ENCODE data around the gene COL12A1. TPM values are rescaled to one million over a fixed set of nuclear protein-coding genes. Genes with fewer than 3 reads are reported as not detected.

Gene COL12A1
- polyA plus RNA-seq, 1 donor (not counting 4 experiments of a cell fraction or from before 2014, with no cell fraction given) = 96.9 TPM

DNA sequence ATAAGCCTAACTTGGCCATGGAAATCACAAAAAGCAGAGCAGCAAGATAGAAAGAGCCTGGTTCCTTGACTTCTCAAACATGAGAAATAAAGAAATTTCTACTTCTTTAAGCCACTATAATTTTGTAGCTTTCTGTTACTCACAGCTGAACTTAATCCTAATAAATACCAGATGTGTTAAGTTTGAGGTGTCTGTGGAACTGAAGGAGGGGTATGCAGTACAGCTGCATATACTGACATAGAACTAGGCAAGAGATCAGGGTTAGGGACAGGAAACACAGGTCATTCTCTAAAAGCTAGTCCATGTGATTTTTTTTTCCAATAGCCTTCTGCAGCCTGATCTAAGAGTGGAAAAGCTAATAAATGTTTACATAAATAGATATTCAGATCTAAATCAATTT is 123.9 kb downstream of the COL12A1 start:
- H3K4me2 ChIP-seq (ENCODE audit: control insufficient read depth, extremely low read depth, insufficient read depth, low read depth, low read length) = no peak overlapping the region
- TF ChIP-seq, protein P1, sequence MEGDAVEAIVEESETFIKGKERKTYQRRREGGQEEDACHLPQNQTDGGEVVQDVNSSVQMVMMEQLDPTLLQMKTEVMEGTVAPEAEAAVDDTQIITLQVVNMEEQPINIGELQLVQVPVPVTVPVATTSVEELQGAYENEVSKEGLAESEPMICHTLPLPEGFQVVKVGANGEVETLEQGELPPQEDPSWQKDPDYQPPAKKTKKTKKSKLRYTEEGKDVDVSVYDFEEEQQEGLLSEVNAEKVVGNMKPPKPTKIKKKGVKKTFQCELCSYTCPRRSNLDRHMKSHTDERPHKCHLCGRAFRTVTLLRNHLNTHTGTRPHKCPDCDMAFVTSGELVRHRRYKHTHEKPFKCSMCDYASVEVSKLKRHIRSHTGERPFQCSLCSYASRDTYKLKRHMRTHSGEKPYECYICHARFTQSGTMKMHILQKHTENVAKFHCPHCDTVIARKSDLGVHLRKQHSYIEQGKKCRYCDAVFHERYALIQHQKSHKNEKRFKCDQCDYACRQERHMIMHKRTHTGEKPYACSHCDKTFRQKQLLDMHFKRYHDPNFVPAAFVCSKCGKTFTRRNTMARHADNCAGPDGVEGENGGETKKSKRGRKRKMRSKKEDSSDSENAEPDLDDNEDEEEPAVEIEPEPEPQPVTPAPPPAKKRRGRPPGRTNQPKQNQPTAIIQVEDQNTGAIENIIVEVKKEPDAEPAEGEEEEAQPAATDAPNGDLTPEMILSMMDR (optimal IDR thresholded peaks at IDR 0.05 in 1 of 3, IDR thresholded peaks at IDR 0.05 in 1 of 3, conservative IDR thresholded peaks at IDR 0.05 in 1 of 3; ENCODE audit: extremely low read depth in 1 of 3, insufficient read depth in 2 of 3, low read length in 3 of 3) = no peak
- no peak for TF ChIP-seq EZH2 (IDR thresholded peaks at IDR 0.05; ENCODE audit: low read length)
- H3K4me3 ChIP-seq (ENCODE audit: control insufficient read depth in 2 of 3, extremely low read depth in 1 of 3, insufficient read depth in 2 of 3, low read depth in 1 of 3, low read length in 3 of 3) = no peak overlapping the region
- H3K79me2 ChIP-seq (ENCODE audit: control insufficient read depth, insufficient read depth, low read length) = no peaks in the 10 kb centered on the region
- no peaks in the 10 kb centered on the region for H3K9me1 ChIP-seq (ENCODE audit: control insufficient read depth, extremely low read depth, insufficient read depth, low read length)
- no peak for DNase-seq (ENCODE audit: low read depth, low spot score)
- H3K4me1 ChIP-seq (ENCODE audit: control insufficient read depth, extremely low read depth, insufficient read depth, low read length) = peaks cover 7% of the 10 kb centered on the region
- H3K27ac ChIP-seq (ENCODE audit: control insufficient read depth, insufficient read depth, low read length) = no peak overlapping the region
- FAIRE-seq = no peak
- no peaks in the 10 kb centered on the region for H3K27me3 ChIP-seq (ENCODE audit: control insufficient read depth, extremely low read depth, insufficient read depth, low read length)
- no peak overlapping the region for H2AFZ ChIP-seq (ENCODE audit: control insufficient read depth, low read length)
- H3K36me3 ChIP-seq (ENCODE audit: control insufficient read depth in 2 of 2, extremely low read depth in 1 of 2, insufficient read depth in 2 of 2, low read length in 2 of 2) = peaks cover 5 to 8% of the 10 kb centered on the region in 2 experiments
- dilution Hi-C loops (cut with MboI; ENCODE audit: extremely low pct_ligation_motif_present, low sequenced_read_pairs) = no loop called here
- H3K9me3 ChIP-seq (ENCODE audit: control insufficient read depth, low read depth, low read length) = no peaks in the 10 kb centered on the region
- H4K20me1 ChIP-seq (ENCODE audit: control insufficient read depth, extremely low read depth, insufficient read depth, low read length) = no peaks in the 10 kb centered on the region
- H3K9ac ChIP-seq (ENCODE audit: control insufficient read depth, extremely low read depth, insufficient read depth, low read length) = no peak overlapping the region

DNA sequence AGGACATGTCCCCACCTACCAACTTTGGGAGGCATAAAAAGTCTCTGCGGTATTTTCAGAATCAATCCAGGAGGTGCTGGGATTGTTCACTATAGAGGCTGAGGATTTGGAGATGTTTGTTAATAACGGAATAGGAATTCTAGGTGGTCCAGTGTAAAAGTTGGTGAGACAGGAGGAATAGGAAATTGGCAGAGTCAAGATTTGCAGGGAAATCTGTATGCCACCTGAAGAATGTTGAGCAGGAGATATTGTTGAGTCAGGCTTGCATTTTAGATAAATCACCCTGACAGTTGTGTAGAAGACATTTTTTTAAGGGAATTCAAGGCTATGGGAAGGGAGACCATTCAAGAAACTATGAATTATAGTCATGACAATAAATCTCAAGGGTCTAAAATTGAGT is 124.8 kb downstream of the COL12A1 start:
- dilution Hi-C loops (cut with MboI; ENCODE audit: extremely low pct_ligation_motif_present, low sequenced_read_pairs) = no loop called here
- Histone ChIP-seq H3K9me3 (ENCODE audit: control insufficient read depth, low read depth, low read length) (no peaks in the 10 kb centered on the region), H2AFZ (ENCODE audit: control insufficient read depth, low read length) (no peak overlapping the region), H3K79me2 (ENCODE audit: control insufficient read depth, insufficient read depth, low read length) (no peaks in the 10 kb centered on the region), H3K27me3 (ENCODE audit: control insufficient read depth, extremely low read depth, insufficient read depth, low read length) (no peaks in the 10 kb centered on the region), H4K20me1 (ENCODE audit: control insufficient read depth, extremely low read depth, insufficient read depth, low read length) (no peaks in the 10 kb centered on the region), H3K9ac (ENCODE audit: control insufficient read depth, extremely low read depth, insufficient read depth, low read length) (no peak overlapping the region), H3K4me3 (ENCODE audit: control insufficient read depth in 2 of 3, extremely low read depth in 1 of 3, insufficient read depth in 2 of 3, low read depth in 1 of 3, low read length in 3 of 3) (no peak overlapping the region), H3K4me2 (ENCODE audit: control insufficient read depth, extremely low read depth, insufficient read depth, low read depth, low read length) (no peak overlapping the region), H3K4me1 (ENCODE audit: control insufficient read depth, extremely low read depth, insufficient read depth, low read length) (peaks cover 7% of the 10 kb centered on the region), H3K27ac (ENCODE audit: control insufficient read depth, insufficient read depth, low read length) (no peak overlapping the region), H3K9me1 (ENCODE audit: control insufficient read depth, extremely low read depth, insufficient read depth, low read length) (no peaks in the 10 kb centered on the region), H3K36me3 (ENCODE audit: control insufficient read depth in 2 of 2, extremely low read depth in 1 of 2, insufficient read depth in 2 of 2, low read length in 2 of 2) (peaks cover 5 to 8% of the 10 kb centered on the region in 2 experiments)
- TF ChIP-seq, protein P1 (optimal IDR thresholded peaks at IDR 0.05 in 1 of 3, IDR thresholded peaks at IDR 0.05 in 1 of 3, conservative IDR thresholded peaks at IDR 0.05 in 1 of 3; ENCODE audit: extremely low read depth in 1 of 3, insufficient read depth in 2 of 3, low read length in 3 of 3) = no peak
- no peak for TF ChIP-seq EZH2 (IDR thresholded peaks at IDR 0.05; ENCODE audit: low read length)
- FAIRE-seq (no peak), DNase-seq (ENCODE audit: low read depth, low spot score) (no peak)

All from keratinocyte (primary cell).